ENCODE data around the gene NAXD.

- TF ChIP-seq, protein P1, sequence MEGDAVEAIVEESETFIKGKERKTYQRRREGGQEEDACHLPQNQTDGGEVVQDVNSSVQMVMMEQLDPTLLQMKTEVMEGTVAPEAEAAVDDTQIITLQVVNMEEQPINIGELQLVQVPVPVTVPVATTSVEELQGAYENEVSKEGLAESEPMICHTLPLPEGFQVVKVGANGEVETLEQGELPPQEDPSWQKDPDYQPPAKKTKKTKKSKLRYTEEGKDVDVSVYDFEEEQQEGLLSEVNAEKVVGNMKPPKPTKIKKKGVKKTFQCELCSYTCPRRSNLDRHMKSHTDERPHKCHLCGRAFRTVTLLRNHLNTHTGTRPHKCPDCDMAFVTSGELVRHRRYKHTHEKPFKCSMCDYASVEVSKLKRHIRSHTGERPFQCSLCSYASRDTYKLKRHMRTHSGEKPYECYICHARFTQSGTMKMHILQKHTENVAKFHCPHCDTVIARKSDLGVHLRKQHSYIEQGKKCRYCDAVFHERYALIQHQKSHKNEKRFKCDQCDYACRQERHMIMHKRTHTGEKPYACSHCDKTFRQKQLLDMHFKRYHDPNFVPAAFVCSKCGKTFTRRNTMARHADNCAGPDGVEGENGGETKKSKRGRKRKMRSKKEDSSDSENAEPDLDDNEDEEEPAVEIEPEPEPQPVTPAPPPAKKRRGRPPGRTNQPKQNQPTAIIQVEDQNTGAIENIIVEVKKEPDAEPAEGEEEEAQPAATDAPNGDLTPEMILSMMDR (conservative IDR thresholded peaks at IDR 0.05; ENCODE audit: low read depth, low read length) = no peak
- TF ChIP-seq BHLHE40 (IDR thresholded peaks at IDR 0.05; ENCODE audit: low read depth, low read length) (no peak), POLR2A (IDR thresholded peaks at IDR 0.05; ENCODE audit: low read depth, low read length) (no peak), CEBPB (IDR thresholded peaks at IDR 0.05; ENCODE audit: low read depth, low read length) (no peak), MAFK (IDR thresholded peaks at IDR 0.05; ENCODE audit: low read depth, low read length) (no peak), CHD1 (IDR thresholded peaks at IDR 0.05; ENCODE audit: low read depth, low read length) (no peak), SMC3 (IDR thresholded peaks at IDR 0.05; ENCODE audit: low read depth, low read length) (no peak), FOS (IDR thresholded peaks at IDR 0.05; ENCODE audit: low read depth, low read length) (no peak), MXI1 (IDR thresholded peaks at IDR 0.05; ENCODE audit: borderline replicate concordance, low read depth, low read length) (no peak), RFX5 (IDR thresholded peaks at IDR 0.05; ENCODE audit: low read depth, low read length) (no peak), RAD21 (IDR thresholded peaks at IDR 0.05; ENCODE audit: low read length) (no peak), RCOR1 (IDR thresholded peaks at IDR 0.05; ENCODE audit: insufficient replicate concordance, low read length) (no peak)
- TF ChIP-seq, protein P2, sequence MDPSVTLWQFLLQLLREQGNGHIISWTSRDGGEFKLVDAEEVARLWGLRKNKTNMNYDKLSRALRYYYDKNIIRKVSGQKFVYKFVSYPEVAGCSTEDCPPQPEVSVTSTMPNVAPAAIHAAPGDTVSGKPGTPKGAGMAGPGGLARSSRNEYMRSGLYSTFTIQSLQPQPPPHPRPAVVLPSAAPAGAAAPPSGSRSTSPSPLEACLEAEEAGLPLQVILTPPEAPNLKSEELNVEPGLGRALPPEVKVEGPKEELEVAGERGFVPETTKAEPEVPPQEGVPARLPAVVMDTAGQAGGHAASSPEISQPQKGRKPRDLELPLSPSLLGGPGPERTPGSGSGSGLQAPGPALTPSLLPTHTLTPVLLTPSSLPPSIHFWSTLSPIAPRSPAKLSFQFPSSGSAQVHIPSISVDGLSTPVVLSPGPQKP (IDR thresholded peaks at IDR 0.05; ENCODE audit: borderline replicate concordance, low read depth, low read length) = no peak
- TF ChIP-seq, protein P3, sequence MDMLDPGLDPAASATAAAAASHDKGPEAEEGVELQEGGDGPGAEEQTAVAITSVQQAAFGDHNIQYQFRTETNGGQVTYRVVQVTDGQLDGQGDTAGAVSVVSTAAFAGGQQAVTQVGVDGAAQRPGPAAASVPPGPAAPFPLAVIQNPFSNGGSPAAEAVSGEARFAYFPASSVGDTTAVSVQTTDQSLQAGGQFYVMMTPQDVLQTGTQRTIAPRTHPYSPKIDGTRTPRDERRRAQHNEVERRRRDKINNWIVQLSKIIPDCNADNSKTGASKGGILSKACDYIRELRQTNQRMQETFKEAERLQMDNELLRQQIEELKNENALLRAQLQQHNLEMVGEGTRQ (IDR thresholded peaks at IDR 0.05; ENCODE audit: low read depth, low read length) = no peak
Measured at GRCh38 chr13:110648146-110648819, 32.9 kb downstream of the NAXD start.
